ENCODE data around the gene ATP6V0C.

DNA sequence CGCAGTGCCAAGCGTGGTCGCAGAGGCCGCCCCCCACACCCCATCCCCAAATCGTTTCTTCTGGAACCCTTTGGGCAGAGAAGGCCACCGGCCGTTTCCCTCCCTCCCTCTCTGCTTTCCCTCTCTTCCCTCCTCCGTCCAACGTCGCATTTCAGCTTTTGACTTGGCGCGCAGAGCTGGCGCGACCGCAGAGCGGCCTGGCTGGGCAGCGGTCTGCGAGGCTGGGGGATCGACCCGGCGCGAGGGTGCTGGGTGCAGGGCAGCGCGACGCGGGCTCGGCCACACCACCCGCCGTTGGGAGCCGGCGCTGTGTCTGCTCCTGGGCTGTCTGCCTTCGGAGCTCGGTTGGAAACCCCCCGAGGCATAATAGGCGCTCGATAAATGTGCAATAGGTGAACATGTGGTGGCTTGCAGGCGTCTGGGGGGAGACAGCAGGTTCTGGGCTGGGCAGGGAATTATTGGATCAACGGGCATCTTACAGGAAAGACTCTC, 45.5 kb upstream of the ATP6V0C start:
- no peak for TF ChIP-seq POLR2A (IDR thresholded peaks at IDR 0.05)
- TF ChIP-seq EP300 (IDR thresholded peaks at IDR 0.05): no peak

All from ovary (tissue), 1 donor.